Suprapubic skin (tissue), 4 donors: ENCODE data around the gene SDHAF1. TPM values are rescaled to one million over a fixed set of nuclear protein-coding genes. Genes with fewer than 3 reads are reported as not detected.

Experiments used
- DNase-seq, 2 donors: peaks; one replicate each; pipeline ENCODE4 v3.0.0-alpha.2; 2019; ENCODE audit warnings: low spot score in 2 of 2
- H3K27ac ChIP-seq: fragments of 200-600 bp; sonication (generic); one replicate; pipeline ENCODE4 v1.5.1; 2019
- H3K27me3 ChIP-seq: fragments of 200-600 bp; sonication (generic); one replicate; pipeline ENCODE4 v1.5.1; 2019
- H3K36me3 ChIP-seq: fragments of 200-600 bp; sonication (generic); one replicate; pipeline ENCODE4 v1.5.1; 2019
- H3K4me1 ChIP-seq: fragments of 200-600 bp; sonication (generic); one replicate; pipeline ENCODE4 v1.5.1; 2019
- H3K4me3 ChIP-seq: fragments of 200-600 bp; sonication (generic); one replicate; pipeline ENCODE4 v1.5.1; 2019; ENCODE audit warnings: mild to moderate bottlenecking
- H3K9me3 ChIP-seq: fragments of 200-600 bp; sonication (generic); one replicate; pipeline ENCODE4 v1.5.1; 2019
- CTCF ChIP-seq, 2 donors: fragments of 200-600 bp in 1 of 2; fragments of 450-650 bp in 1 of 2; sonication (generic) in 1 of 2; IDR thresholded peaks; one replicate each; pipeline ENCODE4 v1.5.1; 2016 to 2019; ENCODE audit warnings: antibody characterized with exemption in 2 of 2, mild to moderate bottlenecking in 1 of 2, moderate library complexity in 1 of 2
- EP300 ChIP-seq: sonication (generic); formaldehyde crosslinking; IDR thresholded peaks from one replicate; pipeline ENCODE4 v1.6.1; 2017; ENCODE audit warnings: antibody characterized with exemption
- POLR2A ChIP-seq, 2 donors: fragments of 450-650 bp; IDR thresholded peaks; one replicate each; pipeline ENCODE4 v1.6.1; 2017; ENCODE audit warnings: antibody characterized with exemption in 2 of 2, mild to moderate bottlenecking in 2 of 2, moderate library complexity in 2 of 2
- POLR2AphosphoS5 ChIP-seq, 3 donors: sonication (generic); formaldehyde crosslinking; IDR thresholded peaks; one replicate each; pipeline ENCODE4 v1.6.1; 2017; ENCODE audit warnings: antibody characterized with exemption in 3 of 3
- WGBS: methylation state at CpG from one replicate; pipeline ENCODE4 v1.1.5; 2018; 5-methylcytosine and 5-hydroxymethylcytosine counted together
- total RNA-seq, 4 donors: library from RNA; depleted of rRNA; stranded (reverse); fragments of >200 nt; gene quantifications; one replicate each; pipeline ENCODE4 v1.1.0, GENCODE V29; 2016

The SDHAF1 gene
- total RNA-seq, 4 donors from 2014 or later, result 21.6 to 29.6 (median 27.5) TPM

GRCh38 chr19:35983177-35983576, 11.8 kb upstream of the SDHAF1 start:
- Histone ChIP-seq H3K36me3 (no peaks in the 10 kb centered on the region), H3K4me3 (no peak overlapping the region), H3K27me3 (peaks cover 67% of the 10 kb centered on the region), H3K9me3 (no peaks in the 10 kb centered on the region), H3K4me1 (peaks cover 9% of the 10 kb centered on the region), H3K27ac (no peak overlapping the region)
- 76% methylated on average over 8 of the region's 8 CpGs for WGBS
- no peak for DNase-seq
- no peak for TF ChIP-seq CTCF (IDR thresholded peaks at IDR 0.05)
- TF ChIP-seq EP300, result no peak
- TF ChIP-seq POLR2A (IDR thresholded peaks at IDR 0.05), result no peak
- no peak for TF ChIP-seq POLR2AphosphoS5 (IDR thresholded peaks at IDR 0.05)

- Histone ChIP-seq H3K27me3 (peaks cover 57% of the 10 kb centered on the region), H3K27ac (no peak overlapping the region), H3K36me3 (no peaks in the 10 kb centered on the region), H3K9me3 (no peaks in the 10 kb centered on the region), H3K4me3 (no peak overlapping the region), H3K4me1 (peaks cover 9% of the 10 kb centered on the region)
- TF ChIP-seq POLR2AphosphoS5 (IDR thresholded peaks at IDR 0.05) (no peak), EP300 (no peak), POLR2A (IDR thresholded peaks at IDR 0.05) (no peak), CTCF (IDR thresholded peaks at IDR 0.05) (no peak)
- WGBS, result 94% methylated on average over 2 of the region's 5 CpGs
- no peak for DNase-seq
These were observed 8.9 kb upstream of the SDHAF1 start for GRCh38 chr19:35986111-35986510.

GRCh38 chr19:35986664-35987570, 8.1 kb upstream of the SDHAF1 start:
- no peak for TF ChIP-seq EP300
- no peak for TF ChIP-seq POLR2AphosphoS5 (IDR thresholded peaks at IDR 0.05)
- TF ChIP-seq CTCF (IDR thresholded peaks at IDR 0.05), result no peak
- no peak for TF ChIP-seq POLR2A (IDR thresholded peaks at IDR 0.05)
- Histone ChIP-seq H3K4me1 (peaks cover 9% of the 10 kb centered on the region), H3K9me3 (no peaks in the 10 kb centered on the region), H3K36me3 (no peaks in the 10 kb centered on the region), H3K4me3 (peak overlapping the region; percentile 43), H3K27ac (no peak overlapping the region), H3K27me3 (peaks cover 57% of the 10 kb centered on the region)
- DNase-seq, result no peak
- WGBS, result 12% methylated on average over 35 of the region's 54 CpGs

- TF ChIP-seq CTCF (IDR thresholded peaks at IDR 0.05) (no peak), POLR2A (IDR thresholded peaks at IDR 0.05) (no peak), EP300 (no peak), POLR2AphosphoS5 (IDR thresholded peaks at IDR 0.05) (no peak)
- Histone ChIP-seq H3K27ac (no peak overlapping the region), H3K9me3 (no peaks in the 10 kb centered on the region), H3K4me1 (peaks cover 9% of the 10 kb centered on the region), H3K36me3 (no peaks in the 10 kb centered on the region), H3K4me3 (peak overlapping the region; percentile 43), H3K27me3 (peaks cover 51% of the 10 kb centered on the region)
- no peak for DNase-seq
- 36% methylated on average over 8 of the region's 8 CpGs for WGBS
These were observed 7.5 kb upstream of the SDHAF1 start for GRCh38 chr19:35987571-35987896.

GRCh38 chr19:35988824-35989223, 6.2 kb upstream of the SDHAF1 start:
- no peak for TF ChIP-seq POLR2AphosphoS5 (IDR thresholded peaks at IDR 0.05)
- no peak for TF ChIP-seq POLR2A (IDR thresholded peaks at IDR 0.05)
- no peak for TF ChIP-seq CTCF (IDR thresholded peaks at IDR 0.05)
- TF ChIP-seq EP300, result no peak
- Histone ChIP-seq H3K4me1 (peaks cover 9% of the 10 kb centered on the region), H3K27ac (no peak overlapping the region), H3K9me3 (no peaks in the 10 kb centered on the region), H3K4me3 (no peak overlapping the region), H3K27me3 (peaks cover 44% of the 10 kb centered on the region), H3K36me3 (no peaks in the 10 kb centered on the region)
- WGBS, result 91% methylated on average over 3 of the region's 3 CpGs
- no peak for DNase-seq
